Sigmoid colon (tissue), 7 donors: ENCODE measurements around the gene CCDC186. TPM values are rescaled to one million over a fixed set of nuclear protein-coding genes. Genes with fewer than 3 reads are reported as not detected.

Experiments used
- DNase-seq: peaks from one replicate; pipeline ENCODE4 v3.0.0-alpha.2; 2019
- H3K27ac ChIP-seq, 4 donors: fragments of 200-600 bp; sonication (generic); one replicate each; pipeline ENCODE4 v1.5.1; 2016 to 2019; ENCODE audit warnings: mild to moderate bottlenecking in 1 of 4
- H3K27me3 ChIP-seq, 3 donors: fragments of 200-600 bp; sonication (generic); one replicate each; pipeline ENCODE4 v1.5.1; 2019; ENCODE audit warnings: mild to moderate bottlenecking in 1 of 3
- H3K36me3 ChIP-seq, 4 donors: fragments of 200-600 bp; sonication (generic); one replicate each; pipeline ENCODE4 v1.5.1; 2016 to 2019
- H3K4me1 ChIP-seq, 4 donors: fragments of 200-600 bp; sonication (generic); one replicate each; pipeline ENCODE4 v1.5.1; 2017 to 2019
- H3K4me3 ChIP-seq, 4 donors: fragments of 200-600 bp; sonication (generic); one replicate each; pipeline ENCODE4 v1.5.1; 2017 to 2019; ENCODE audit warnings: mild to moderate bottlenecking in 2 of 4, moderate library complexity in 1 of 4
- H3K9me3 ChIP-seq, 4 donors: fragments of 200-600 bp in 3 of 4; sonication (generic) in 3 of 4; one replicate each; pipeline versions ENCODE4 v1.5.1 to v1.6.1; 2013 to 2019
- EP300 ChIP-seq, 4 donors: sonication (generic); formaldehyde crosslinking; IDR thresholded peaks; one replicate each; pipeline ENCODE4 v1.6.1; 2017; ENCODE audit warnings: antibody characterized with exemption in 4 of 4
- POLR2A ChIP-seq, 2 donors: fragments of 450-650 bp; IDR thresholded peaks; one replicate each; pipeline ENCODE4 v1.6.1; 2016; ENCODE audit warnings: antibody characterized with exemption in 2 of 2, mild to moderate bottlenecking in 2 of 2, moderate library complexity in 2 of 2
- POLR2AphosphoS5 ChIP-seq, 4 donors: sonication (generic); formaldehyde crosslinking; IDR thresholded peaks; one replicate each; pipeline ENCODE4 v1.6.1; 2017; ENCODE audit warnings: antibody characterized with exemption in 4 of 4
- WGBS, 2 donors: extraction: QIAGEN DNeasy Blood & Tissue Kit; methylation state at CpG; one replicate each; pipeline ENCODE4 v1.1.7; 2013; 5-methylcytosine and 5-hydroxymethylcytosine counted together
- intact Hi-C: fragments of 100-400 bp; cut with DNase I; formaldehyde crosslinking; loops from one replicate; pipeline ENCODE4 v1.15.1; 2023
- polyA plus RNA-seq, 3 donors: library from polyadenylated mRNA; stranded (reverse); fragments of 200-250 nt; gene quantifications; one replicate each; pipeline ENCODE4 v1.2.3, GENCODE V29; 2013
- total RNA-seq, 4 donors: library from RNA; depleted of rRNA; stranded (reverse); fragments of >200 nt; gene quantifications; one replicate each; pipeline ENCODE4 v1.1.0, GENCODE V29; 2016
- TF ChIP-seq, protein P1 (sequence below), 4 experiments: fragments of 450-650 bp in 3 of 4; fragments of 200-600 bp in 1 of 4; IDR thresholded peaks; one replicate each; pipeline ENCODE4 v1.5.1; 2016 to 2019; ENCODE audit warnings: antibody characterized with exemption in 4 of 4, mild to moderate bottlenecking in 3 of 4, moderate library complexity in 2 of 4
- donor health status: healthy with polysubstance abuse.
- donor health status: Bipolar disorder and iron deficiency.
- donor health status: healthy.

The CCDC186 gene
- total RNA-seq (10 to 100 TPM; 17.6 to 27.1 (median 23.9) TPM), polyA plus RNA-seq (10 to 100 TPM in 1 of 3 donors, 1 to 10 TPM in 2; 9.6 to 16.0 (median 9.9) TPM)

DNA sequence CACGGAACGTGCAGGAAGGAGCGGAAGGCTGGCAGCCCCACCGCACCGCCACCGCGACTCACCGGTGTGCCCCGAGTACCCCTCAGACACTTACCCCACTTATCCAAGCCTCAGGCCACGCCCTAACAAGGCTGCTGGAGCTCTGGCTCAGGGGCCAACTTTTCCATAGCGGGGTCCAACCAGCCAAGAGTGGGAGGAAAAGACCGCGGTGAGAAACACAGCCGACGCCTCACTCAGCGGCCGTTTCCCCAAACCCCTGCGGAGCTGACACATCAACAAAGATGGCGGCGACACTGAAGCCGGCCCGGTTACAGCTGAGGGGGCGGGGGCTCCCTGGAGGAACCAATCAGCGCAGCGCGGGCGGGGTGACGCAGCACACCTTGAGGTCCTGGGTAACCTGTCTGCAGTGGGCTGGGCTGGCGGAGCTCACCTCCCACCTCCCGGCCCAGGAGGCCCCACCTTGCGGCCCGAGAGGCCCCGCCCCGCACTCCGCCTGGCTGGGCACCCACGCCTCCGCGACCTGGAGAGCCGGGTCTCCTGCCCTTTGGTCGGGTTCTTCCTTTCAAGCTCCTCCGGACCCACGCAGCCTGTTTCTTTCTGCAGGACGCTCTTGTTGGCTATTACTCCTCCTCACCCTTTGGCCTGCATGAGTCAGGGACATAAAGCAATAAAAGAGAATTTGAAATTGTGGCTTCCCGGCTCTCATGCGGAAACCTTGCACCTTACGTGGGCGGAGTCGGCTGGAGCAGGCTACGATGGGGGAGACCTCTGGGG, at the start of gene CCDC186:
CCDC186 (minus strand) TSS at position 283 of the 774 bp plus-strand sequence. CDS start 10,935 bp downstream, outside the sequence.
- Histone ChIP-seq H3K36me3 (no peaks in the 10 kb centered on the region), H3K4me1 (peaks cover 0 to 28% (median 11%) of the 10 kb centered on the region in 4 donors), H3K27ac (peak within 1 kb of the TSS; percentile 88 to 92 (median 90)), H3K9me3 (no peaks in the 10 kb centered on the region), H3K27me3 (no peaks in the 10 kb centered on the region), H3K4me3 (peak within 1 kb of the TSS; percentile 81 to 95 (median 87))
- 1% methylated on average over 49 of the region's 49 CpGs for WGBS, 2 donors
- intact Hi-C loops: loop anchor here (5.0 kb wide), 1 partner anchor 492 kb away; no protein-coding TSS in a partner anchor
- TF ChIP-seq POLR2AphosphoS5 (IDR thresholded peaks at IDR 0.05) (peak; percentile 55 to 87 (median 75)), POLR2A (IDR thresholded peaks at IDR 0.05) (peak; percentile 22 to 51), EP300 (IDR thresholded peaks at IDR 0.05) (no peak)
- TF ChIP-seq, protein P1, sequence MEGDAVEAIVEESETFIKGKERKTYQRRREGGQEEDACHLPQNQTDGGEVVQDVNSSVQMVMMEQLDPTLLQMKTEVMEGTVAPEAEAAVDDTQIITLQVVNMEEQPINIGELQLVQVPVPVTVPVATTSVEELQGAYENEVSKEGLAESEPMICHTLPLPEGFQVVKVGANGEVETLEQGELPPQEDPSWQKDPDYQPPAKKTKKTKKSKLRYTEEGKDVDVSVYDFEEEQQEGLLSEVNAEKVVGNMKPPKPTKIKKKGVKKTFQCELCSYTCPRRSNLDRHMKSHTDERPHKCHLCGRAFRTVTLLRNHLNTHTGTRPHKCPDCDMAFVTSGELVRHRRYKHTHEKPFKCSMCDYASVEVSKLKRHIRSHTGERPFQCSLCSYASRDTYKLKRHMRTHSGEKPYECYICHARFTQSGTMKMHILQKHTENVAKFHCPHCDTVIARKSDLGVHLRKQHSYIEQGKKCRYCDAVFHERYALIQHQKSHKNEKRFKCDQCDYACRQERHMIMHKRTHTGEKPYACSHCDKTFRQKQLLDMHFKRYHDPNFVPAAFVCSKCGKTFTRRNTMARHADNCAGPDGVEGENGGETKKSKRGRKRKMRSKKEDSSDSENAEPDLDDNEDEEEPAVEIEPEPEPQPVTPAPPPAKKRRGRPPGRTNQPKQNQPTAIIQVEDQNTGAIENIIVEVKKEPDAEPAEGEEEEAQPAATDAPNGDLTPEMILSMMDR (IDR thresholded peaks at IDR 0.05): no peak
- peak; percentile 96 for DNase-seq

DNA sequence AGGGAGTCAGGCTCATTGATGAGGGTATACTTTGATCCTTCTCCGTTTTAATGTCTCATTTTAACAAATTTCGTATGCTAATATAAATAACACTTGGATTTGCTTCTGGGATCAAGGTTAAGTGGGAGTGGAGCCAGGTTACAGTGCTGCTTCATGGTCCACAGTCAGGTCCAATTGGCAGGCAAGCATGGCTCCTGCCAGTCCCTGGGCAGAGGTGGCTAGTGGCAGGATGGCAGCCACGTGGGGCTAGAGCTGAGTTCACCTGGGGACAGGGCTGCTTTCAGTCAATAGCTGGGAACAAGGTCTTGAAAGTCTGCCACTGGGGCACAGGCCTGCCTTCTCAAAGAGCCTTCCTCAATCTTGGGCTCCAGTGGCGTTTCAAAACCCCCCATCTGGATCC, 49.1 kb upstream of the CCDC186 start:
- no peaks in the 10 kb centered on the region for H3K9me3 ChIP-seq
- no peak overlapping the region for H3K4me3 ChIP-seq
- H3K27me3 ChIP-seq: no peaks in the 10 kb centered on the region
- H3K4me1 ChIP-seq: no peaks in the 10 kb centered on the region
- DNase-seq: no peak
- no peak overlapping the region for H3K27ac ChIP-seq
- intact Hi-C loops: no loop called here
- H3K36me3 ChIP-seq: no peaks in the 10 kb centered on the region
- TF ChIP-seq POLR2AphosphoS5 (IDR thresholded peaks at IDR 0.05): no peak
- TF ChIP-seq, protein P1 (IDR thresholded peaks at IDR 0.05): no peak
- no peak for TF ChIP-seq POLR2A (IDR thresholded peaks at IDR 0.05)
- no peak for TF ChIP-seq EP300 (IDR thresholded peaks at IDR 0.05)
- WGBS, 2 donors: 82 to 83% methylated on average over 4 of the region's 4 CpGs

DNA sequence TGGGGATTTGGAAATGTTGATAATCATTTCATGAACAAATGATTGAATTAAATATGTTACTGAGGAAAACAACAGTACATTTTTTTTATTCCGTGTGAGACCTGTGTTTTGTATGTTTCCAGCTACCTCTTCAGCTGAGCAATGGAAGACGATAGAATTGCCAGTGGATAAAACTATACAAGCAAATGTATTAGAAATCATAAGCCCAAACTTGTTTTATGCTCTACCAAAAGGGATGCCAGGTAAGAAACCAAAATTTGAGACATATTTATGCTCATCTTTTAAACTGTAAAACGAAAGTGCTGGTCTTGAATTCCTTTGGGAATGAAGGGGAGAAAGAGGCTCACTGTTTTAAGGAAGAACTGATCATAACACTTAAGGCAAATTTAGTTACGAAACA, 47.2 kb upstream of the CCDC186 start:
- no peaks in the 10 kb centered on the region for H3K27me3 ChIP-seq
- H3K36me3 ChIP-seq: no peaks in the 10 kb centered on the region
- intact Hi-C loops: no loop called here
- H3K9me3 ChIP-seq: no peaks in the 10 kb centered on the region
- H3K4me3 ChIP-seq: no peak overlapping the region
- no peak for DNase-seq
- WGBS, 2 donors: 81 to 82% methylated on average over 4 of the region's 4 CpGs
- H3K27ac ChIP-seq: no peak overlapping the region
- no peaks in the 10 kb centered on the region for H3K4me1 ChIP-seq
- TF ChIP-seq POLR2A (IDR thresholded peaks at IDR 0.05) (no peak), EP300 (IDR thresholded peaks at IDR 0.05) (no peak), POLR2AphosphoS5 (IDR thresholded peaks at IDR 0.05) (no peak)
- TF ChIP-seq, protein P1 (IDR thresholded peaks at IDR 0.05): no peak

DNA sequence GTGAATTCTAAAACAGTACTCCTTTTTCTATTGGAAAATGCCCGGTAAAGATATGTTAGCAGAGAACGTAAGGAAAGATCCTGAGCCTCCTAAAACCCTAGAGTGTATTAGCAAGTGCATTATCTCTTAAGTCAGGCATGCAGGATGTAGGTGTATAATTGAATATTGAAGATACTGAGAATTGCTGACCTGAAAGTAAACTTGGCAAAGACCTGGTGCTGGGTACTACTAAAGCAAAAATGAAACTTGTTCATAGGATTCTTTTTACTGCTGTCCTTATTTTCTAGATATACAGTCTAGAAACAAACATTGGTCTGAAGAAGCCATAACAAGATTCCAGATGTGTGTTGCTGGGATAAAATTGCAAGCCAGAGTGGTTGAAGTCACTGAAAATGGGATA, 46.3 kb upstream of the CCDC186 start:
- TF ChIP-seq POLR2AphosphoS5 (IDR thresholded peaks at IDR 0.05) (no peak), POLR2A (IDR thresholded peaks at IDR 0.05) (no peak), EP300 (IDR thresholded peaks at IDR 0.05) (no peak)
- TF ChIP-seq, protein P1 (IDR thresholded peaks at IDR 0.05): no peak
- H3K9me3 ChIP-seq: no peaks in the 10 kb centered on the region
- H3K27me3 ChIP-seq: no peaks in the 10 kb centered on the region
- intact Hi-C loops: no loop called here
- 91% methylated on average over 2 of the region's 2 CpGs for WGBS, 2 donors
- no peaks in the 10 kb centered on the region for H3K4me1 ChIP-seq
- H3K27ac ChIP-seq: no peak overlapping the region
- no peaks in the 10 kb centered on the region for H3K36me3 ChIP-seq
- DNase-seq: no peak
- H3K4me3 ChIP-seq: no peak overlapping the region
